NCI-H2196 treated with DMSO at 0.1 percent for 48 hours (cell line): ENCODE results near the gene SLC18B1.

Experiments
- DNase-seq: peaks from one replicate; lab custom pipeline; 2025; ENCODE audit not compliant: unreplicated experiment; lab: John Stamatoyannopoulos, UW

Gene SLC18B1

DNA sequence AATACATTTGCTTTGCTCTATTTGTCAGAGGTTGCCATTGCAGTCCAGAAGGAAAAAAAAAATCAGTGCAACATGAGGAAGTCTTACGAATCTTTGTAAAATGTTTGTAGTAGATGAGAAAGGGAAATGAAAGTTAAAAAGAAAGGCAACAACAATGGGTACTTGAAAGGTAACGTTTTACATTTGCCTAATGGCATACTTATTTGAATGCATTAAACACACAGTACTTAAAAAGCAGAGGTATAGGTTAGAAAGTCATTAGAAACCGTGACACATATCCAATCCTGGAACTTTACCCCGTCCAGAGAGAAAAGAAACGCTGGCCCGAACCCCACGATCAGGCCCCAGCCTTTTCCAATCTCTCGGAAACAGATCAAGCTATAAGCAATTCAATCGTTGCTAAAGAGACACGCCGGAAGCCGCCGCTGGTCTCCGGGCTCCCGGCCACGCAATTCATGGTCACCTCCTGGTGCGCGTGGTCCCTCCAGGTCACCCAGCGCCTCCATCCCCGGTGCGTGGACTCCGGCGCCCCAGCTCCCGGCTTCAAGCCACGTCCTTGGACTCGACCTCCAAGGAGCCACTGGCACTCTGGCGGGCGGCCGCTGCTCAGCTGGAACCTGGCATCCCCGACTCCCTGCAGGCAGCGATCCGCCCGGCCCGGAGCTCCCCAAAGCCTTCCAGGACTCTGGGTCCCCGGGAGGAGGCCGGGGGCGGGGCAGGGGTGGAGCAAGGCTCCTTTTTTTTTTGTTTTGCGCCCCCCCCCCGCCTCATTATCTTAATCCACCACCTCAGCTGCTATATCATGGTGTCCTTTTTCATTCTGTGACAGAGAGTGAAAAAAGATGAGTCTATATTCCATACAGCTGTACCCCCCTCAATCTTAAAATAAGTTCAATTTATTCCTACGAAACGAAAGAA lies at the start of gene SLC18B1:
SLC18B1 (minus strand) TSS at position 687 of the 918 bp plus-strand sequence; CDS start at position 506, 181 bp downstream.
- DNase-seq = no peak

GRCh38 chr6:132843316-132844035 lies 45.0 kb upstream of the SLC18B1 start:
- no peak for DNase-seq

DNA sequence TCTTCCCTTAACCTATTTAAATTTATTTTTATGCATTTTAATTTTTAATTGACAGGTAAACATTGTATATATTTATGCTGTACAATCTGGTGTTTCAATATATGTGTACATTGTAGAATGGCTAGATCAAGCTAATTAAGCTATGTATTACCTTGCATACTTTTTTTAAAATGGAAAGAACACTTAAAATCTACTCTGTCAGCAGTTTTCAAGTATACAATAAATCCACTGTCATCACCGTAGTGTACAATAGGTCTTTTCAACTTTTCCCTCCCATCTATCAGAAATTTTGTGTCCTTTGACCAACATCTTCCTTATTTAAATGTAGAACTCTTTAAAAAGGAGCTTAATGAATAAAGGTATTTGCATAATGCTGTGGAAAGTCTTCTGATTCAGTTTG lies 43.5 kb upstream of the SLC18B1 start:
- no peak for DNase-seq

DNA sequence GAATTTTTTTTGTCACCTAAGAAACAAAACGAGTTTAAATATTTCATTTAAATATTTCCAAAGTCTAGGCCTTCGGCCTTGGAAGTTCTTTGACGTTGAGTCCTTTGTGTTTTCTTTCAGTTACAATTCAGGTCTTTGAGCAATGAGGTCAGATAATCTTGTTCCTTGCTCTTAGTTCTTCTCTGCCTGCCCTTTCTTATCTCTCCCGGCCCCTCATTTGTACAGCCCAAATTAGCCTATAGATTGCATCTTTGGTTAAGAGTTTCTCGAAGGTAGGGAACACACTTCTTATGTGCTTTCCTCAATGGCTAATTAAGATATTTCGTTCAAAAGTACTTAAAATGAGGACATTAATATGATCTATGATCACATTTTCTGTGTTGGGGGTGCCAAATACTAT lies 34.5 kb upstream of the SLC18B1 start:
- DNase-seq = no peak

DNA sequence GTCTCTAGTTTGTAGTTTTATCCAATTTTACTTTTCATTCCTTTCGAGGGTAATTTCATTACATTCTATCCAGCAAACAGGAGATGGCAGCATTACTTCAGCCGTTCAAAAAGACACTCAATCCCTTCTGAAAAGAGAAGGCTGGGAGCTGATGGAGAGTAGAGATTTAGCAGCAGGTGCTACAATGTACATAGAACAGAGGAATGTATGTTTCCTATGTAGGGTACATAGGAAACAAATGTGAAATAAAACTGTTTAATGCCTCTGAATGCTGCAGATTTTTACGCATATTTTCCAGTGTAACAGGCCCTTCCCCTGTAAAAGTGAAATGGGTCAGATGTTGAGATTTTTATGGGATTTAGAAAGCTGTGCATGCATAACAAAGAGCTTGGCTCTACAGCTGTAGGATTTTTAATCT lies 31.9 kb upstream of the SLC18B1 start:
- peak; percentile 66 for DNase-seq

DNA sequence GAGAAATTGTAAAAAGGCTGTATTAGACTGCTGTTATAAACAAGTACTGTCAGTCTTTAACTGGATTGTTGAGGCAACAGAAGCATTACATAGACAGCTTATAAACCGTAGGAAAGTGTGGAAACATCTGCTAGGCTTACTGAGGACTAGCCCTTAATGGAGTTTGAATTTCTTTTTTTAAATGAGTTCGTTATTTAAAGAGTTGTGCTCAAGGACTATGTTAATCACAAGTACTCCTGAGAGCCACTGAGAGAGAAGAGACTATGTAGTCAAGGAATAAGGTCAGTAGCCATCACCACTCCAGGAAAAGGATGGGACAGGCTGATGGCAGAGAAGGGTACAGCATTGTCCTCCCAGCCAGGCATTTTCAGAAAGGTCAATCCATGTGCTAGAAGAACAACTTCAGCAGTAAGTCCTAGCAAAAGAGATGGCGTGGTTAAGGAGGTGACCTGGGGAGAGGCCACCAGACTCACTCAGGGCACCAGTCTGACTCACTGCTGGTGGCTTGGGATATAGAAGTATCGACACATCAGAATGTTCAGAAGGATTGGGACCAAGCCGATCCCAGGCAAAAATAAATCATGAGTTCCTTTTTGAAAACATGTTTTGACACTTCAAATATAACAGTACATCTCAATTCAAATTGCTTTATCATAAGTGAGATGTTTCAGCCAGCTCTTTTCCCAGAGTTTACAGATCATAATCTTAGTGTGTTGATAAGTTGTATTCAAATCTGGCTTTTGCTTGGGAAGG lies 22.4 kb upstream of the SLC18B1 start:
- no peak for DNase-seq

- no peak for DNase-seq
These were observed 21.1 kb upstream of the SLC18B1 start for GRCh38 chr6:132819405-132820161.

GRCh38 chr6:132818404-132819359 lies 20.2 kb upstream of the SLC18B1 start:
- DNase-seq = no peak

DNA sequence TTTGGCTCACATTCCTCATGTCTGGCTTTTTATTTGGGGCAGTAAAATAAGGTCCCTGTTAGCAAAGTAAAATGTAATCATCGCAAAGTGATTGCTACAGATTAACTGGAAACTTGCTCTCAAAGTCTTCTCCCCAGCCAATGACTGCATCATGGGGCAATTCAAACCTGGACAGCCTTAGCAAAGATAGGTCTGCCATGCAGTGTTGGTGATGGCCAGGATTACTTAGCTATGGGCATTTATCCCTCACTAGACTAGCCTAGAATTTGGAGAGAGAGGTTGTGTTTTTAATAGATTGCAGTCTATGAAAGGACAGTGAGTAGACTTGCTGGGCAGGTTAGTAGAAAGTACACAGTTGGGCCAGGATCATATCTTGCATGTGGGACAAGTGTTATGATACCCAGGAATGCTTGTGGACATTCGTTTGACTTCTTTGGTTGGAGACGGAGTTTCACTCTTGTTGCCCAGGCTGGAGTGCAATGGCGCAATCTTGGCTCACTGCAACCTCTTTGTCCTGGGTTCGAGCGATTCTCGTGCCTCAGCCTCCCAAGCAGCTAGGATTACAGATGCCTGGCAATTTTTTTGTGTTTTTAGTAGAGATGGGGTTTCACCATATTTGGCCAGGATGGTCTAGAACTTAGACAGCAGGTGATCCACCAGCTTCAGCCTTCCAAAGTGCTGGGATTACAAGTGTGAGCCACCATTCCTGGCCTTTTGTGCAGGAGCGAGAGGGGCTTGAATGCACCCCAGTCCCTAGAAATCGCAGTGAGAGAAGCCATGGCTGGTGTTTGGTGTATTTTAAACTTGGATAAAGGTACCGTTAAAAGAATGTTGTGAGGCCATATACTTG lies 19.3 kb upstream of the SLC18B1 start:
- DNase-seq = no peak

DNA sequence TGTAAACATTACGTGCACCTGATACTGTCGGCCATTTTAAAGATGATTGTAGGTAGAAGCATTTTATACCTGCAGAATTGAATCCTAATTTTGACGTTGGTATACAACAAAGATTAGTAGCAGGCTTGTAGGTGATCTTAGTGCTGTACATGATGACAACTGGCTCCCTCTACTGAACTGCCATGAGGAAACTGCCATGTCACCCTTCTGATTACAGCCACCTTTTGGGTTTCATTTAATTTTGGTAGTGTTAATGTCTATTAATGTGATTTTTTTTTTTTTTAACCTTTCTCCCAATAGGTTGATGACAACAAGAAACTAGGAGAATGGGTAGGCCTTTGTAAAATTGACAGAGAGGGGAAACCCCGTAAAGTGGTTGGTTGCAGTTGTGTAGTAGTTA lies 18.2 kb upstream of the SLC18B1 start:
- DNase-seq = no peak

DNA sequence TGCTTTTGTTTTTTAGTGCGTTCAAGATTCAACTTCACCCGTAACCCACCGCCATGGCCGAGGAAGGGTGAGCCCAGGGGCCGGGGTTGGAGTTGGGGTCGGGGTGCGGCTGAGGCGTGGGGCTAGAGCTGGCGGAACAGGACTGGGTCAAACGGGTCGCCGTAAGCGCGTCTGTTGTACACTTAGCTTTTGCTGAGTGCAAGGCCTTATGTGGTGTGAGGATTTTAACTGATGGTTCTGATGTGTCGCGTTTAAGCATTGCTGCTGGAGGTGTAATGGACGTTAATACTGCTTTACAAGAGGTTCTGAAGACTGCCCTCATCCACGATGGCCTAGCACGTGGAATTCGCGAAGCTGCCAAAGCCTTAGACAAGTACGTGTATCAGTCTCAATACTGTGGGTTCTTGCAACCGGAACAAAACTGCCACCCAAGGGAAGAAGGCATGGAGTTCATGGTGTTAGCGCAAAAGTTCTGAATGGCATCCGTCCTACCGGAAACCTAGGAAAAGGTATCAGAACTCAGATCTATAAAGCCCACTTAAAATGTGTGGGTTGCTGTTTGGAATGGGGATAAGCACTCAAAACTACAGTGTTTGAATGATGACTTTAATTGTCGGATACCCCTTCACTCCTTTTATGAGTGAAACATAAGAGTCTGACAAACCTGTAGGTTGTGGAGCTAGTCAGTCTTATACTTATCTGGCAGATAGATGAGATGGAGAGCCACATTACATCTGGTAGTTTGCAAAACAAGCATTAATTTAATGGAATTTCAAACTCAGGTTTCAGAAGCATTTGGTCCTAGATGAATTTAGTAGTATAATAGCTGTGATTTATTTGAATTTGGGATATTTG lies 16.5 kb upstream of the SLC18B1 start:
- no peak for DNase-seq

DNA sequence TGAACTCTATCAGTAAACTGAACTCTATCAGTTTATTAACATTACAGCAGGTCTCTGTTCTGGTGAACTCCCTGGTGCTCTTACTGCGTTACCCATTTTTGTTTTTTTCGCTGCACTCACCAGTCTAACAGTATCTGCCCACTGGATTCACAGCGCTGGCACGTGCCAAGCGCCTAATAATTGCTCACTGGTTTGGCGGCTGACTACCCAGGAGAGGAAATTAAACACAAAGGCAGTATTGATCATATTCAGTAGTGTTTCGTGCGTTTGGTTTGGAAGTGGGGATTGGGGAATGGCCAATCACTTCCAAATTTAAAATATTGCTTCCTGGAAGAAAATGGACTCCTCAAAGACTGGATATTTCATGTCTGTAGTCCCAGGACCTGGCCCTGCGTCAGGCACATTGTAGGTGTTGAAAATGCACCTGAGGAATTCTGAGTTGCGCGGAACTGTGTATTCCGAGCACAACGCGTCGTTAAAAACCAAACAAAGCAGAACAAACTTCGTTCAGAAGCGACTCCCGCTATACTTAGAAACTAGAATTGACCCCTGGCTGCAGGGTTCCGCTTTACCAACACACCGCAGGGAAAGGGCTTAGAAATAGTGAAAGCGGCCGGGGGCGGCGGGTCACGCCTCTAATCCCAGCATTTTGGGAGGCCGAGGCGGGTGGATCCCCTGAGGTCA lies 14.9 kb upstream of the SLC18B1 start:
- no peak for DNase-seq

GRCh38 chr6:132812756-132813172 lies 14.3 kb upstream of the SLC18B1 start:
- no peak for DNase-seq

GRCh38 chr6:132812255-132812732 lies 13.9 kb upstream of the SLC18B1 start:
- no peak for DNase-seq

DNA sequence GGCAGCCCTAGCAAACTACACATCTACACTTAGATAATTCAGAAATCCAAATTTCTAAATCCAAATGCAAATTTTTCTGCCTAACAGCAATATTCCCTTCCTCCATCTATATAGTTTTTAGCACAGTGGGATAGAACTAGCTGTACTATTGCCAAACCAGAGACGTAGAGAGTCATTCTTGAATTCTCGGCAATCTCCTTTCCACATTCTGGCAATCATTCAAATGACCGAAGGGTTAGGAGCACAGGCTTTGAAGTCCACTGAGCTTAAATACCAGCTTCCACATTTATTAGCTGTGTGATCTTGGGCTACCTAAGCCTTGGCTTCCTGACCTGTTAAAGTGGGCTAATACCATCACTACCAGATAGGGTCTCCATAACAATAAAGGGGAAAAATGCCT lies 12.8 kb upstream of the SLC18B1 start:
- no peak for DNase-seq

- DNase-seq = no peak
These were observed 7.1 kb upstream of the SLC18B1 start for GRCh38 chr6:132805548-132805947.

- no peak for DNase-seq
These were observed 5.8 kb upstream of the SLC18B1 start for GRCh38 chr6:132804251-132804650.
